Measurements from ENCODE around the gene SMS.

The SMS gene

DNA sequence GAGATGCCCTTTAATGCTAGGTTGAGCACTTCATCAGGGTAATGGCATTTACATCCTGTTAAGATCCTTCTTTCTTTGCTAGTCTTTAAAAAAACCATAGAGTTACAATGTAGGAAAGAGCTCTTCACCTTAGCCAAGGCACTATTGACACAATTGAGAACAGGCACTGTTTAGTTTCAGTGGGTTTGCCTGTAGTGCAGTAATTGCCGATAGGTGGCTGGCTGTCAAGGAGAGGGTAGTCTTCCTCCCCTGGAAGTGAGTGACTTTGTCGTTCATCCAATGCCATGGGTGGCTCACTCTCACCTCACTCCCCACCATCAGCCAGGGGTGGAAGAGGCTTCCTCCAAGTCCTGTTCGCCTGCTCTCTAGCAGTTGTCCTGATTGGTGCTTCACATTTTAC lies 34.7 kb downstream of the SMS start:
- no peaks in the 10 kb centered on the region for H3K9me2 ChIP-seq (ENCODE audit: low read depth, low read length)
- H3K4me1 ChIP-seq (ENCODE audit: insufficient read depth, low read length, severe bottlenecking): no peaks in the 10 kb centered on the region
- H3K4me3 ChIP-seq (ENCODE audit: low read depth, low read length, poor library complexity, severe bottlenecking): no peak overlapping the region
- H3K27me3 ChIP-seq (ENCODE audit: insufficient read depth, low read length): no peaks in the 10 kb centered on the region
- no peaks in the 10 kb centered on the region for H3K79me2 ChIP-seq (ENCODE audit: insufficient read depth, low read length)
- no peaks in the 10 kb centered on the region for H3F3A ChIP-seq (ENCODE audit: insufficient read depth, low read length)
- H2AFZ ChIP-seq (ENCODE audit: low read length): no peak overlapping the region
- H4K20me1 ChIP-seq (ENCODE audit: insufficient read depth, low read length): no peaks in the 10 kb centered on the region
- H3K36me3 ChIP-seq (ENCODE audit: insufficient read depth, low read length): peaks cover 34% of the 10 kb centered on the region
- TF ChIP-seq, protein P1, sequence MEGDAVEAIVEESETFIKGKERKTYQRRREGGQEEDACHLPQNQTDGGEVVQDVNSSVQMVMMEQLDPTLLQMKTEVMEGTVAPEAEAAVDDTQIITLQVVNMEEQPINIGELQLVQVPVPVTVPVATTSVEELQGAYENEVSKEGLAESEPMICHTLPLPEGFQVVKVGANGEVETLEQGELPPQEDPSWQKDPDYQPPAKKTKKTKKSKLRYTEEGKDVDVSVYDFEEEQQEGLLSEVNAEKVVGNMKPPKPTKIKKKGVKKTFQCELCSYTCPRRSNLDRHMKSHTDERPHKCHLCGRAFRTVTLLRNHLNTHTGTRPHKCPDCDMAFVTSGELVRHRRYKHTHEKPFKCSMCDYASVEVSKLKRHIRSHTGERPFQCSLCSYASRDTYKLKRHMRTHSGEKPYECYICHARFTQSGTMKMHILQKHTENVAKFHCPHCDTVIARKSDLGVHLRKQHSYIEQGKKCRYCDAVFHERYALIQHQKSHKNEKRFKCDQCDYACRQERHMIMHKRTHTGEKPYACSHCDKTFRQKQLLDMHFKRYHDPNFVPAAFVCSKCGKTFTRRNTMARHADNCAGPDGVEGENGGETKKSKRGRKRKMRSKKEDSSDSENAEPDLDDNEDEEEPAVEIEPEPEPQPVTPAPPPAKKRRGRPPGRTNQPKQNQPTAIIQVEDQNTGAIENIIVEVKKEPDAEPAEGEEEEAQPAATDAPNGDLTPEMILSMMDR (IDR thresholded peaks at IDR 0.05; ENCODE audit: low read length): no peak
- TF ChIP-seq EZH2 (IDR thresholded peaks at IDR 0.05; ENCODE audit: borderline replicate concordance, low read length): no peak
- no peak overlapping the region for H3K9ac ChIP-seq (ENCODE audit: low read length)
- H3K27ac ChIP-seq (ENCODE audit: low read depth, low read length, poor library complexity, severe bottlenecking): no peak overlapping the region
- no peaks in the 10 kb centered on the region for H3K9me3 ChIP-seq (ENCODE audit: low read length)
- H3K4me2 ChIP-seq (ENCODE audit: low read length): no peak overlapping the region

DNA sequence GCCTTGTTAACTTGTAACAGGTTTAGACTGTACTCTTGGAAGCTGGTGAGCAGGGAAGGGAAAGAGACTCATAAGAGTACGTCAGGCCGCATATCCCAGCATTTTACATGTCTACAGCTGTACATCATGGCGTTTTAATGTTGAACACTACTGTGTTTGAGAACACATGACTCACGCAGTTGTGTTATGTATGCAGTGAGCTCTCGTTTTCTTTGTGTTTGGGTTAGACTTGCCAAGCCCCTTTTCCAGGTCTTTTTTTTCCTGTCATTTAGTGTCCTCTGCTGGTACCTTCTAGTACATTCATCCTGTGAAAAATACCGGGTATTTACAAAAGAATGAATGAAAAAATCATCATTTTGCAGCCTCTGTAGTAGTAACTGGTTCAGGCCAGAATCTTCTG lies 35.3 kb downstream of the SMS start:
- Histone ChIP-seq H3K27me3 (ENCODE audit: insufficient read depth, low read length) (no peaks in the 10 kb centered on the region), H3K36me3 (ENCODE audit: insufficient read depth, low read length) (peaks cover 34% of the 10 kb centered on the region)

DNA sequence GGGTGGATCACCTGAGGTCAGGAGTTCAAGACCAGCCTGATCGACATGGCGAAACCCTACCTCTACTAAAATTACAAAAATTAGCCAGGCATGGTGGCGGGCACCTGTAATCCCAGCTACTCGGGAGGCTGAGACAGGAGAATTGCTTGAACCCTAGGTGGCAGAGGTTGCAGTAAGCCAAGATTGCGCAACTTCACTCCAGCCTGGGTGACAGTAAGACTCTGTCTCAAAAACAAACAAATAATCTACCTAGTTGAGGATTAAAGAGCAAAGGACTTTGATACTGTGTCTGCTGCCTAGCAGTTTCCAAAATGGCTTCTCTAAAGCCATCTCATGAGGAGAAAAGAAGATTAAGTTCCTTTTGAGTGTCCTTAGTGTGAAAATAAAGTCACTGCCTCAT lies 37.8 kb downstream of the SMS start:
- Histone ChIP-seq H3K36me3 (ENCODE audit: insufficient read depth, low read length) (peaks cover 30% of the 10 kb centered on the region), H3K27me3 (ENCODE audit: insufficient read depth, low read length) (no peaks in the 10 kb centered on the region), H3K4me1 (ENCODE audit: insufficient read depth, low read length, severe bottlenecking) (no peaks in the 10 kb centered on the region), H2AFZ (ENCODE audit: low read length) (no peak overlapping the region), H3K79me2 (ENCODE audit: insufficient read depth, low read length) (no peaks in the 10 kb centered on the region), H3K9me2 (ENCODE audit: low read depth, low read length) (no peaks in the 10 kb centered on the region), H3K4me3 (ENCODE audit: low read depth, low read length, poor library complexity, severe bottlenecking) (no peak overlapping the region), H3K4me2 (ENCODE audit: low read length) (no peak overlapping the region), H3K9ac (ENCODE audit: low read length) (no peak overlapping the region), H3K9me3 (ENCODE audit: low read length) (no peaks in the 10 kb centered on the region), H4K20me1 (ENCODE audit: insufficient read depth, low read length) (no peaks in the 10 kb centered on the region), H3F3A (ENCODE audit: insufficient read depth, low read length) (no peaks in the 10 kb centered on the region), H3K27ac (ENCODE audit: low read depth, low read length, poor library complexity, severe bottlenecking) (no peak overlapping the region)
- TF ChIP-seq, protein P1 (IDR thresholded peaks at IDR 0.05; ENCODE audit: low read length): no peak
- TF ChIP-seq EZH2 (IDR thresholded peaks at IDR 0.05; ENCODE audit: borderline replicate concordance, low read length): no peak

More for the DNA sequence above, 35.3 kb downstream of the SMS start:
- Histone ChIP-seq H3K9ac (ENCODE audit: low read length) (no peak overlapping the region), H3F3A (ENCODE audit: insufficient read depth, low read length) (no peaks in the 10 kb centered on the region), H3K27ac (ENCODE audit: low read depth, low read length, poor library complexity, severe bottlenecking) (no peak overlapping the region), H4K20me1 (ENCODE audit: insufficient read depth, low read length) (no peaks in the 10 kb centered on the region), H3K79me2 (ENCODE audit: insufficient read depth, low read length) (no peaks in the 10 kb centered on the region), H3K4me3 (ENCODE audit: low read depth, low read length, poor library complexity, severe bottlenecking) (no peak overlapping the region), H3K9me2 (ENCODE audit: low read depth, low read length) (no peaks in the 10 kb centered on the region), H3K4me1 (ENCODE audit: insufficient read depth, low read length, severe bottlenecking) (no peaks in the 10 kb centered on the region), H3K4me2 (ENCODE audit: low read length) (no peak overlapping the region), H3K9me3 (ENCODE audit: low read length) (no peaks in the 10 kb centered on the region), H2AFZ (ENCODE audit: low read length) (no peak overlapping the region)
- TF ChIP-seq, protein P1 (IDR thresholded peaks at IDR 0.05; ENCODE audit: low read length): no peak
- no peak for TF ChIP-seq EZH2 (IDR thresholded peaks at IDR 0.05; ENCODE audit: borderline replicate concordance, low read length)

Data from OCI-LY1 (cell line).